Activated naive CD8-positive, alpha-beta T cell treated with anti-CD3 and anti-CD28 coated beads for 36 hours (primary cell): Measurements from ENCODE around the gene ZNF784. TPM values are rescaled to one million over a fixed set of nuclear protein-coding genes. Genes with fewer than 3 reads are reported as not detected.

ENCODE experiments used
- DNase-seq: peaks from one replicate; pipeline ENCODE4 v3.0.0; 2021
- H3K27ac Mint-ChIP-seq: one replicate; pipeline ENCODE4 v1.8.0; 2022; ENCODE audit warnings: mild to moderate bottlenecking, moderate library complexity, mixed read lengths
- H3K27me3 Mint-ChIP-seq: one replicate; pipeline ENCODE4 v1.8.0; 2022; ENCODE audit warnings: mild to moderate bottlenecking, mixed read lengths
- H3K36me3 Mint-ChIP-seq: one replicate; pipeline ENCODE4 v1.8.0; 2021; ENCODE audit warnings: mild to moderate bottlenecking, mixed read lengths
- H3K4me1 Mint-ChIP-seq: one replicate; pipeline ENCODE4 v1.8.0; 2021; ENCODE audit warnings: mixed read lengths
- H3K4me3 Mint-ChIP-seq: one replicate; pipeline ENCODE4 v1.8.0; 2022; ENCODE audit warnings: mild to moderate bottlenecking, moderate library complexity, mixed read lengths
- H3K9me3 Mint-ChIP-seq: one replicate; pipeline ENCODE4 v1.8.0; 2022; ENCODE audit warnings: mixed read lengths
- total RNA-seq, 2 experiments: library from RNA; stranded (reverse); gene quantifications; one replicate each; pipeline ENCODE4 v1.2.3, GENCODE V29; 2021

ZNF784 gene
- total RNA-seq, 2 experiments from 2014 or later = 3.7 to 3.9 TPM

DNA sequence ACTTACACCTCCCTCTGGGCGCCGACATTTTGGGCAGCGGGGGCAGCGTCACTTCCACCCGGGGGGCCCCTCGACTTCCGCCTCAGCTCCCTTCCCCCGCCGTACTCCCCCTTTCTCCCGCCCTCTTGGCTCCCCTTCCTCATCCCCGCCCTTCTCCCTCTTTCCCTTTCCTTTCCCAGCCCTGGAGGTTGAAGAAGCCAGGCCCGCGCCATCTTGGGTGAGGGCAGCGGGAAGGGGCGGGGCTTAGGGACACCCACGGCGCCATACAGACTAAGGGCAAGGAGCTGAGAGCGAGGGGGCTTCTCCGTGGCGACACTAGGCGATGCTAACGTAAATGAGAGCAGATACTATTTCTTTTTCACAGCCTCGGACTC, 24.9 kb downstream of the ZNF784 start, which contains the start of gene FIZ1:
FIZ1 (minus strand) TSS at position 50 of the 374 bp plus-strand sequence. CDS start 1,652 bp downstream, outside the sequence.
- Mint-ChIP-seq H3K27me3 (no peaks in the 10 kb centered on the region), H3K36me3 (peaks cover 39% of the 10 kb centered on the region), H3K9me3 (peaks cover 3% of the 10 kb centered on the region), H3K4me1 (peaks cover 20% of the 10 kb centered on the region), H3K4me3 (peak within 1 kb of the TSS; percentile 98), H3K27ac (peak within 1 kb of the TSS; percentile 100)
- DNase-seq = peak; percentile 96

DNA sequence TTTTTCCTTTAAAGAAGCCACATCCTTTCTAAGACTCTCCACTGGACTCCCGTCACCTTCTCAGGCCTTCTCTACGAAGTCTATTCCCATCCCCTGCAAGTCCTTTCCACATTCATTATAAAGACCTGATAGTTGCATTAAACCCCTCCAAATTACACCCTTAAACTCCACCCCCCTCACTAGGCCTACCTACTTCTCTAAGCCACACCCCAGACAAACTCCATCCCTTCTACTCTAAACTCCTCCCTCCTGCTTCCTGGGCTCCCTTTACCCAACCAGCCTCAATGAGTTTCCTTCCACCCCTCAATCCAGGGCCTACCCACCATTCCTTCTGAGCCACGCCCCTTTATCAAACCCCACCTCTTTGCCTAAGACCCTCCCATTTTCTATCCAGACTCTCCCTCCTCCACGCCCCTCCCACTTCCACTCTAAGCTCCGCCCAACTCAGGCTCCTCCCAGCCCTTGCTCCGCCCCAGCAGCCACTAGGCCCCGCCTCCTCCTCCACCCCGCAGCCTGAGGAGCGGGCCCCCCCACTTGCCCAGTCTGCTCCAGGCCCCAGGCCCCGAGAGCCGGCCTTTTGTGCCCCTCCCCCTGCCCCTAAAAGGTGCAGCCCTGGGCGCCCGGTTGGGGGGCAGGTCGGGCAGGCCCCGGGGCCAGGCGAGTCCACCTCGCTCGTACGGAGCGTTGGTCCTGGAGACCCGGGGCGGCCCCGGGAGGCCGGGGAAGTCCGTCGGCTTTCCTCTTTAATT, 25.5 kb downstream of the ZNF784 start:
- H3K9me3 Mint-ChIP-seq = peaks cover 3% of the 10 kb centered on the region
- peak; percentile 93 for DNase-seq
- H3K36me3 Mint-ChIP-seq = peaks cover 39% of the 10 kb centered on the region
- peak overlapping the region; percentile 100 for H3K27ac Mint-ChIP-seq
- peaks cover 18% of the 10 kb centered on the region for H3K4me1 Mint-ChIP-seq
- no peaks in the 10 kb centered on the region for H3K27me3 Mint-ChIP-seq
- H3K4me3 Mint-ChIP-seq = peak overlapping the region; percentile 98

DNA sequence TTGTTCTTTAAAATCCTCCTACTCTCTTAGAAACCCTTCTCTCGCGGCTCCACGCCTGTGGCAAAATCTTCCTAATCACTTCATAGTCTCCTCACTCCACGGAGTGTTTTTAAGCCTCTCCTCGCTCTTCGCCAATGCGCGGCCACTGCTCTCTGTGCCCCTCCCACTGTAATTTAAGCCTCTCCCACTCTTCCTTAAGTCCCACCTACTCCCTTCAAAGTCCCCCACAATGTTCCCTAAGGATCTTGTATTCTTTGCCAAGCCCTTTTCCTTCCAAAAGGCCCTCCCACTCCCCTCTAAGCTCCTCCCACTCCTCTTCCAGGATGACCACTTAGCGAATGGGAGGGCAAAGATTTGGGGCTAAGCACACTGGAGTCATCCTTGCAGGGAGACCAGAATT, 26.3 kb downstream of the ZNF784 start:
- Mint-ChIP-seq H3K9me3 (peaks cover 3% of the 10 kb centered on the region), H3K4me3 (no peak overlapping the region), H3K4me1 (peaks cover 14% of the 10 kb centered on the region), H3K27ac (no peak overlapping the region), H3K27me3 (no peaks in the 10 kb centered on the region), H3K36me3 (peaks cover 33% of the 10 kb centered on the region)
- DNase-seq = no peak

DNA sequence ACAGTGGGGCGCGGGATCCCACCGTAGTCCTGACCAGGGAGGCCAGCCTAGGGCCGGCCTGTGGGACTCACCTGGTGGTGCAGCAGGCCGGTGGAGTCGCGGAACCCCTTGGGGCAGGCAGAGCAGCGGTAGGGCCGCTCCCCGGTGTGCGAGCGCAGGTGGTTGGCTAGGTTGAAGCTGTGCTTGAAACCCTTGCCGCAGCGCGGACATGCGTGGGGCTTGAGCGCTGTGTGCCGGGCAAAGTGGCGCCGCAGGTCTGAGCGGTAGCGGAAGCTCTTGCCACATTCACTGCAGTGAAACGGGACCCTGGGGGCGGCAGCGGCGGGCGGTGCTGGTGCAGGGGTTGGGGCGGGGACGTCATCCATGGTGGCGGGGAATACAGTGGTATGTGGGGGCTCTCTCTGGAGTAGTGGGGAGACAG, 26.9 kb downstream of the ZNF784 start:
- H3K4me1 Mint-ChIP-seq = peaks cover 14% of the 10 kb centered on the region
- peaks cover 33% of the 10 kb centered on the region for H3K36me3 Mint-ChIP-seq
- no peaks in the 10 kb centered on the region for H3K27me3 Mint-ChIP-seq
- no peak overlapping the region for H3K27ac Mint-ChIP-seq
- H3K4me3 Mint-ChIP-seq = no peak overlapping the region
- no peak for DNase-seq
- H3K9me3 Mint-ChIP-seq = peaks cover 3% of the 10 kb centered on the region

DNA sequence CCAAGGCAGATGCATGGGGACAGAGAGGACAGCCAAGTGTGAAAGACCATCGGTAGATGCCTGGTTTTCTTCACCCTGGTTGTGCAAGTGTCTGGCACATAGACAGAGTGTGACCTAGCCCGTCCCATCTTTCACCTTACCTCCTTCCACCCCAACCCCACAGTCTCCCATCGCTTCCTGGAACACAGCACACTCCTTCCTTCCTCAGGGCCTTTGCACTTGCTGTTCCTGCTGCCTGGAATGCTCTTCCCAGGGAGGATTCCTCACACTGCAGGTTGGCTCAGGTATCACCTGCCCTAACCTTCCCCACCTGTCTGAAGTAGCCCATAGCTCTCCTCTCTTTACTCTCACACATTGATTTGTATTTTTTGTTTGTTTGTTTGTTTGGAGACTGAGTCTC, 28.1 kb downstream of the ZNF784 start:
- no peaks in the 10 kb centered on the region for H3K27me3 Mint-ChIP-seq
- DNase-seq = no peak
- H3K27ac Mint-ChIP-seq = no peak overlapping the region
- H3K4me3 Mint-ChIP-seq = no peak overlapping the region
- H3K4me1 Mint-ChIP-seq = peaks cover 14% of the 10 kb centered on the region
- peaks cover 33% of the 10 kb centered on the region for H3K36me3 Mint-ChIP-seq
- H3K9me3 Mint-ChIP-seq = peaks cover 3% of the 10 kb centered on the region

DNA sequence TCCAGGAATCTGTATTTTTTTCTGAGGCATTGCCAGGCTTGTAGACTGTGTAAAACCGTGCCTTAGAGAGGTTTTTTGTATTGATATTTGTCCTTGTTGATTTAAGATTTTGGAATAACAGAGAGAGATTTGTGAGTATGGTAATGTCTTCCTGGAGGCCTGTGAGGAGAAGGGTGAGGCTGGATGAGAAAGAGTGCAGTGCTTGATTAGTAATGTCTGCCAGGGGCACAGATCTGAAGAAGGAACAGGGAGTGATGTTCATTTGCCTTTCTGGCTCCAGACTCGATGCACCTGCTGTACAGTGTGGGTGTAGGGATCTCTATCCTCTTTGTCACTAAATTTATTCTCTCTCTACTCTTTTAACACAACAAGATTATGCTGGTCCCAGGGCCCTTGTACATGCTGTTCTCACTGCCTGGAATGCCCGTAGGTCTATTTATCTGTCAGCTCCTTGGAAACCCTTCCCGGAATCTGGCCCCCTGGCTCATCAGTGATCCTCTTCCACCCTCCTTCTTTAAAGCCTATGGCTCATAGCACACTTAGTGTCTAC, 29.3 kb downstream of the ZNF784 start:
- peaks cover 3% of the 10 kb centered on the region for H3K9me3 Mint-ChIP-seq
- H3K27me3 Mint-ChIP-seq = no peaks in the 10 kb centered on the region
- H3K27ac Mint-ChIP-seq = no peak overlapping the region

DNA sequence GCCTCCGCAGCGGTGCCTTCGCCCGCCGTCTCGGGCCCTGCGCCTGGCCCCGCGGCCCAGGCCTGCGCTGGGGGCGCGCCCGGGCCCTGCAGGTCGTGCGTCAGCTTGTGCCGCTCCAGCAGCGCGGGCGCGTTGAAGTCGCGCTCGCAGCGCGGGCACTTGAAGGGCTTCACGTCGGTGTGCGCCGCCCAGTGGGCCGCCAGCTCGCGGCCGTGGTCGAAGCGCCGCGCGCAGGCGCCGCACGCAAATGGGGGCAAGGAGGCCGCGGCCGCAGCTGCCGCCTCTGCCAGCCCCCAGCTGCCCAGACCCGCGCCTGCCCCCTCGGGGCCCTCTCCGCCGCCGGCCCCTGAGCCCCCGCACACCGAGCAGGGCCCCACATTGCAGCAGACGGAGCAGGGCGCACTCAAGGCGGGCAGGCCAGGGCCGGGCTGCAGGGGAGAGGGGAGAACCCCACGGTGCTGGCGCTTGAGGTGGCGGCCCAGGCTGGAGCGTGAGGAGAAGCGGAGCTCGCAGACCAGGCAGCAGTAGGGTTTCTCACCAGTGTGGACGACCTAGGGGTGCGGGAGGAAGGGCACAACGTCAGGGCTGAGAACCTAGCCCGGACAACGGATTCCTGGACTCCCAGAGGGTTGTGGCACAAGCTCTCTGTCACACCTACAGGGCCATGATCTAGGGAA, 31.1 kb downstream of the ZNF784 start:
- Mint-ChIP-seq H3K9me3 (no peaks in the 10 kb centered on the region), H3K27me3 (no peaks in the 10 kb centered on the region), H3K4me3 (no peak overlapping the region), H3K27ac (peak overlapping the region; percentile 28), H3K4me1 (peaks cover 4% of the 10 kb centered on the region), H3K36me3 (peaks cover 29% of the 10 kb centered on the region)
- DNase-seq = no peak

More for the DNA sequence above, 29.3 kb downstream of the ZNF784 start:
- Mint-ChIP-seq H3K4me1 (peaks cover 9% of the 10 kb centered on the region), H3K36me3 (peaks cover 33% of the 10 kb centered on the region), H3K4me3 (no peak overlapping the region)
- DNase-seq = no peak

DNA sequence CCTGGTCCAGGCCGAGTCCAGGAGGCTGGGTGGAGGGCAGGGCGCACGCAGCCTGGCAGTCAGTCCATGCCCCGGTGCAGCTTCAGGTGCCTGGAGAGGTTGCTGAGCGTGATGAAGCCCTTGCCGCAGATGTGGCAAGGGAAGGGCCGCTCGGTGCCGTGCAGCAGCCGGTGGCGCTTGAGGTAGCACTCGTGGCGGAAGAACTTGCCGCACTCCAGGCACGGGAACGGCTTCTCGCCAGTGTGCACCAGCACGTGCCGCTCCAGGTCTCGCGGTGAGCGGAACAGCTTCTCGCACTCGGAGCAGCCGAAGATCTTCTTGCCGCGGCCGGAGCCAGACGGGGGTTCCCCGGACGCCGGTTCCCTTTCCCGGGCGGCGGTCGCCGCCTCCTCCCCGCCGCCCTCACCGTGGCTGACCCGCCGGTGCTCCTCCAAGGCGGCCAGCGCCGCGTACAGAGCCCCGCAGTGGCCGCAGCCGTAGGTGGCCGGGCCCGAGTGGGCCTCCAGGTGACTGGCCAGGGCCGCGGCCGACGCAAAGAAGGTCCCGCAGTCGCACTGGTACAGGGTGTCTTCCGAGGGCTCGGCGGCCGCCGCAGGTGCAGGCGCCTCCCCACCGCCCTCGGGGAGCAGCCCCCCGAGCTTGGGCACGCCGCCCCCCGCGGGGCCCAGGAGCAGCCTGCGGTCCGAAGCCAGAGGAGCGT, 31.8 kb downstream of the ZNF784 start:
- no peak overlapping the region for H3K27ac Mint-ChIP-seq
- no peak overlapping the region for H3K4me3 Mint-ChIP-seq
- no peaks in the 10 kb centered on the region for H3K9me3 Mint-ChIP-seq
- H3K36me3 Mint-ChIP-seq = peaks cover 26% of the 10 kb centered on the region
- no peak for DNase-seq
- no peaks in the 10 kb centered on the region for H3K27me3 Mint-ChIP-seq
- no peaks in the 10 kb centered on the region for H3K4me1 Mint-ChIP-seq

DNA sequence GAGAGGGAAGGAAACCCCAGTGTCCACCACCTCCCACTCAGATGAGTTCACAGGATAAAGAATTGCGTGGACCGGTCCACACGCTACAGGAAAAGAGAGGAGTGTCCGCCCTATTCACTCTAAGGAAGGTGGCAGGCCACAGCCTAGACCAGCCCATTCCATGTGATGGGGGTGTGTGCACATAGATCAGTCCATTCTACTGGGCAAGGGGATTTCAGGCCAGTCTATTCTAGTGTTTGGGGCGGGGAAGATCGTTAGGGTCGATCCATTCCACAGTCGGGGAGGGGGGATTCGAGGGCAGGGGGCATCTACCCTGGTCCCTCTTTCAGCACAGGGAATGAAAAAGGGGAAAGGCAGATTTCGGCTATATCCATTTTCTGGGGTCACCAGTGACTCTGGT, 32.8 kb downstream of the ZNF784 start:
- DNase-seq = no peak
- Mint-ChIP-seq H3K36me3 (peaks cover 20% of the 10 kb centered on the region), H3K4me3 (no peak overlapping the region), H3K9me3 (no peaks in the 10 kb centered on the region), H3K27me3 (no peaks in the 10 kb centered on the region), H3K4me1 (peaks cover 7% of the 10 kb centered on the region), H3K27ac (no peak overlapping the region)

DNA sequence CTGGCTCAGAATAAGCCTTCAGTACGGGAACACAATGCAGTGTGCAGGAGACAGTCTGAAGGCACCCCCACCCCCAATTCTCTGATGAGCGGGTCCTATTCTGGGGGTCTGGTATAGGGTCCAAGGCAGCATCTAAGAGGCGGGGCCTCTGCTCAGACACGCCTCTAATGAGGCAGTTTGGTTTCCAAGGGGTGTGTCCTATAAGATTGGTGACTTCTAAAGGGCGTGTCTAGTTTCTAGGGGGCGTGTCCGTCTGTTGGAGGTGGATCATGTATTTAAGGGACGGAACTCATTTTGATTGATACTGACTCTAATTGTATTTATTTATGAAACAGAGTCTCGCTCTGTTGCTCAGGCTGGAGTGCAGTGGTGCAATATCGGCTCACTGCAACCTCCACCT, 33.7 kb downstream of the ZNF784 start:
- DNase-seq = no peak

DNA sequence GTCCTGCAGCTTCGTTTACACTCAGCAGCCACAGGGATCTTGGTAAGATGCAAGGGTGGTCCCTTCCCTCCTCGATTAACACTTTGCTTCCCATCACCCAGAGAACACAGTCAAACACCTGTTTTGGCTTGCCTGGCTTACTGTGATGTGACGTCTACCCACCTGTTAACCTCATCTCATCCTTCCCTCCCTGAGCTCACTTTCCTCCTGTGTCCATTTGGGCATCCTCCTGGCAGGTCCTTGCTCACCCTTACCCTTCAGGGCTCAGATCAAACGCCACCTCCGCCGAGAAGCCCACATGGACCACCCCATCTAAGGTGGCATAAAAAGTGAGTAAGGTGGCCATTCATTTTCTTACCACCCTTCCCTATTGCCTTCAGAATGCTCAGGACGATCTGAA, 34.3 kb downstream of the ZNF784 start:
- Mint-ChIP-seq H3K27me3 (no peaks in the 10 kb centered on the region), H3K4me1 (peaks cover 16% of the 10 kb centered on the region), H3K9me3 (no peaks in the 10 kb centered on the region), H3K4me3 (no peak overlapping the region), H3K36me3 (peaks cover 6% of the 10 kb centered on the region), H3K27ac (no peak overlapping the region)
- no peak for DNase-seq

More for the DNA sequence above, 33.7 kb downstream of the ZNF784 start:
- Mint-ChIP-seq H3K27ac (no peak overlapping the region), H3K4me3 (no peak overlapping the region), H3K4me1 (peaks cover 11% of the 10 kb centered on the region), H3K36me3 (peaks cover 11% of the 10 kb centered on the region), H3K27me3 (no peaks in the 10 kb centered on the region), H3K9me3 (no peaks in the 10 kb centered on the region)

DNA sequence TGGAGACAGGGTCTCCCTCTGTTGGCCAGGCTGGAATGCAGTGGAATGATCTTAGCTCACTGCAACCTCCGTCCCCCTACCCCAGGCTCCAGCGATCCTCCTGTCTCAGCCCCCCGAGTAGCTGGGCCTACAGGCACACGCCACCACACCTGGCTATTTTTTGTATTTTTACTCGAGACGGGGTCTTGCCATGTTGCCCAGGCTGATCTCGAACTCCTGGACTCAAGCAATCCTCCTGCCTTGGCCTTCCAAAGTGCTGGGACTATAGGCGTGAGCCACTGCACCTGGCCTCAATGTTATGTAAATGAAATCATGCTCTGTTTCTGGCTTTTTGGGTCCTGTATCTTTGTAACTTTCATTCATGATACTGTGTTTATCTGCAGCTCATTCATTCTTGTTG, 35.6 kb downstream of the ZNF784 start:
- Mint-ChIP-seq H3K9me3 (no peaks in the 10 kb centered on the region), H3K27me3 (no peaks in the 10 kb centered on the region), H3K36me3 (no peaks in the 10 kb centered on the region), H3K27ac (no peak overlapping the region), H3K4me1 (peaks cover 16% of the 10 kb centered on the region), H3K4me3 (no peak overlapping the region)
- DNase-seq = no peak

DNA sequence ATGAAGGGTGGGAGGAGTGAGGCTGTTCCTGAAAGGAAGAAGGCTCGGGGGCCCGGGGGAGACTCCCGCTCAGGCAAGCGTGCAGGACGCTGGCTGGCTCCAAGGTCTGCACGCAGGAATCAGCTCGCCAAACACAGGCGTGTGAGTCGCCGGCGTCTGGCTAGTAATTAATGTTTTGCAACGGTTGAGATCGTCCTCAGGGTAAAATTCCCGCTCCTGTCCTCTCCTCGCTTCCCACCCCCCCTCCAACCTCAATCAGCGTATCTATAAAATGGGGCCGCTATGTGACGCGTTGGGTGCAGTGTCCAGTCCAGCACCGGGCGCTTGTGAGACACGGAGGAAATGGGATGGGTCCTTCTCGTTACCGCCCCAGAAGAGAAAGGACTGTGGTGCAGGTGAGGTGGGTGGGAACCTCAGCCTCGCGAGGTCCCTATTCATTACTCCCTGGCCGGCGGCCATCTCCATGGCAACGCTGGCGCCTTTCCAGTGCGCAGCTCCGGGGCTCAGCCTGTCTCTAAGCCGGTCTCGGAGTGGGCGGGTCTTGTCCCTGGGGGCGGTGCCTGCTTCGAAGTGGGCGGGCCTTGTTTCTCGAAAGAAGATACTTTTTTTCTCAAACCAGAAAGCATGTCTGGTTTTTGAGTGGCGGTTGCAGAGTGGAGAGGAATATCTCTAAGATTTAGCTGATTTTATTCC, 37.2 kb downstream of the ZNF784 start:
- H3K27me3 Mint-ChIP-seq = no peaks in the 10 kb centered on the region
- H3K27ac Mint-ChIP-seq = peak overlapping the region; percentile 16
- peaks cover 16% of the 10 kb centered on the region for H3K4me1 Mint-ChIP-seq
- H3K36me3 Mint-ChIP-seq = no peaks in the 10 kb centered on the region
- no peaks in the 10 kb centered on the region for H3K9me3 Mint-ChIP-seq
- peak; percentile 95 for DNase-seq
- peak overlapping the region; percentile 77 for H3K4me3 Mint-ChIP-seq

DNA sequence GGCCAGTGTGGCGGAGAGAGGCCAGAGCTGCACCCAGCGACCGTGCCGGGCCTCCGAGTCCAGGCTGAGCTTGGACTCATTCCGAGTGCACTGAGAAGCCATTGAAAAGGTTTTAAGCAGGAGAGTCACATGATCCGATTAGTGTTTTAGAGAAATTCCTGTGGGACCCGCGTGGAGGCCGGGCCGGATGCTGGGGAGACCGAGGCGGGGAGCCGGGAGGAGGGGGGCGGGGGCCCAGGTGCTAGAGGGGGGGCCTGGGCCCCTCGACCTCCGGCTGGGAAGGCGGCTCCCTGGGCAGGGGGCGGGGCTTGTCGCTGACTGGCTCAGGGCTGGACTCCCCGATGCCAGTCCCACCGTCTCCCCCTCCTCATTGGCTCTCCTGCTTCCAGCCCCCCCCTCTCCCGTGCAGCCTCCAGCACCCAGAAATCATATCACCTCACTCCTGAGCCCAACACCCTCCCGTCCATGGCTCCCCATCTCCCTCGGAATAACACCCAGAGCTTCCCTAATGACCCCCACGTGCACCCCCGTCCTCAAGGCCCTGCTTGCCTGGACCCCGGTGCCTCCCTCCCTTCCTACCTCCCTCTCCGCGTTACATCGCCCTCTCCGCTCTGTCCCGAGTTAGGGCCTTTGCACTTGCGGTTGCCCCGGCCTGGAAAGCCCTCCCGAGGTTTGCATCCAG, 38.6 kb downstream of the ZNF784 start:
- Mint-ChIP-seq H3K36me3 (no peaks in the 10 kb centered on the region), H3K27me3 (no peaks in the 10 kb centered on the region), H3K4me1 (peaks cover 26% of the 10 kb centered on the region), H3K9me3 (no peaks in the 10 kb centered on the region), H3K4me3 (peak overlapping the region; percentile 55), H3K27ac (no peak overlapping the region)
- DNase-seq = peak; percentile 44
